Measurements from ENCODE around the gene MVB12A. TPM values are rescaled to one million over a fixed set of nuclear protein-coding genes. Genes with fewer than 3 reads are reported as not detected.

The MVB12A gene
- total RNA-seq, 1 donor from 2014 or later, result 41.0 TPM

DNA sequence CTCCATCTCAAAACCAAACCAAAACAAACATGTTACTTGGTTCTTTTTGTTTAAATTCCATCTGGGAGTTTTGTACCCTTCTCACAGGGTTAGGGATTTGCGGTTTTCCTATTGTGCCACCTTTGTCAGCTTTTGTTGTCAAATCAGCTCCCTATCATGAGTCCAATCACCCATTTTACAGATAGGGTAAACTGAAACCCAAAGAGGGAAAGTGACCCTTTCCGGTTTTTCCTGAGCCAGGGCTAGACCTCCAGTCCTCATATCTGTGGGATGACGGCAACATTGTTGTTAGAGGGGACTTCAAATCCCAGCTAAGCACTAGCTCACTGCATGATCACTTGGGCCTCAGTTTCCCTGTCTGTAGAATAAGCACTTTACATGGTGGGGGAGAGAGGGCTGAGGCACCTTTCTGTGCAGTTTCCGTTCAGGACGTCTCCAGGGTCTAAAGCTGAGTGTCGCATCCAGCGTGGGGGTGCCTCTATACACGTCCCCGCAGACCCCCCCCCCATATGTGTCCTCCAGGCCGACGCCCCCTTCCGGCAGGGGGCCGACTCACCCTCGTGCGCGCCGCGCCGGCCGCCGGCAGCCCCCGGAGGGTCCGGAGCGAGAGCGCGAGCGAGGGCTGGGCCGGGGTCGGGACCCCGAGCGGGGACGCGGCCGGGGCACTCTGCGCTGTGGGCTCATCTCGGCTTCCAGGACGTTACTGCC is 29.7 kb upstream of the MVB12A start:
- no peaks in the 10 kb centered on the region for H3K36me3 ChIP-seq (ENCODE audit: insufficient read depth, low read length)
- H3K9me3 ChIP-seq (ENCODE audit: insufficient read depth, low read depth, low read length), result peaks cover 3% of the 10 kb centered on the region
- no peak for TF ChIP-seq EZH2 (IDR thresholded peaks at IDR 0.05; ENCODE audit: insufficient read depth, low read length)
- TF ChIP-seq, protein P1, sequence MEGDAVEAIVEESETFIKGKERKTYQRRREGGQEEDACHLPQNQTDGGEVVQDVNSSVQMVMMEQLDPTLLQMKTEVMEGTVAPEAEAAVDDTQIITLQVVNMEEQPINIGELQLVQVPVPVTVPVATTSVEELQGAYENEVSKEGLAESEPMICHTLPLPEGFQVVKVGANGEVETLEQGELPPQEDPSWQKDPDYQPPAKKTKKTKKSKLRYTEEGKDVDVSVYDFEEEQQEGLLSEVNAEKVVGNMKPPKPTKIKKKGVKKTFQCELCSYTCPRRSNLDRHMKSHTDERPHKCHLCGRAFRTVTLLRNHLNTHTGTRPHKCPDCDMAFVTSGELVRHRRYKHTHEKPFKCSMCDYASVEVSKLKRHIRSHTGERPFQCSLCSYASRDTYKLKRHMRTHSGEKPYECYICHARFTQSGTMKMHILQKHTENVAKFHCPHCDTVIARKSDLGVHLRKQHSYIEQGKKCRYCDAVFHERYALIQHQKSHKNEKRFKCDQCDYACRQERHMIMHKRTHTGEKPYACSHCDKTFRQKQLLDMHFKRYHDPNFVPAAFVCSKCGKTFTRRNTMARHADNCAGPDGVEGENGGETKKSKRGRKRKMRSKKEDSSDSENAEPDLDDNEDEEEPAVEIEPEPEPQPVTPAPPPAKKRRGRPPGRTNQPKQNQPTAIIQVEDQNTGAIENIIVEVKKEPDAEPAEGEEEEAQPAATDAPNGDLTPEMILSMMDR (IDR thresholded peaks at IDR 0.05; ENCODE audit: insufficient read depth, low read depth, low read length), result peak; percentile 5
- H3K27me3 Mint-ChIP-seq (ENCODE audit: low read depth, unreplicated experiment), result no peaks in the 10 kb centered on the region
- H3K79me2 ChIP-seq (ENCODE audit: insufficient read depth, low read length), result no peaks in the 10 kb centered on the region
- H3K36me3 Mint-ChIP-seq (ENCODE audit: low read depth, unreplicated experiment), result peaks cover 2% of the 10 kb centered on the region
- FAIRE-seq (no peak), DNase-seq (ENCODE audit: low read depth) (no peak)
- H3K4me3 Mint-ChIP-seq (ENCODE audit: unreplicated experiment), result peak overlapping the region; percentile 83
- peaks cover 1% of the 10 kb centered on the region for H3K4me1 Mint-ChIP-seq (ENCODE audit: low read depth, unreplicated experiment)
- peak overlapping the region; percentile 91 for H3K4me2 ChIP-seq (ENCODE audit: low read length)
- peaks cover 5% of the 10 kb centered on the region for H3K27me3 ChIP-seq (ENCODE audit: insufficient read depth, low read length)
- peaks cover 2% of the 10 kb centered on the region for H3K9me3 Mint-ChIP-seq (ENCODE audit: unreplicated experiment)
- H3K27ac ChIP-seq (ENCODE audit: low read depth, low read length), result no peak overlapping the region
- peaks cover 4% of the 10 kb centered on the region for H3K4me1 ChIP-seq (ENCODE audit: insufficient read depth, low read length)
- H4K20me1 ChIP-seq (ENCODE audit: insufficient read depth, low read length), result no peaks in the 10 kb centered on the region
- H3K27ac Mint-ChIP-seq (ENCODE audit: unreplicated experiment), result no peak overlapping the region
- H3K4me3 ChIP-seq (ENCODE audit: insufficient read depth, low read depth, low read length), result peak overlapping the region; percentile 60
- peak overlapping the region; percentile 62 for H3K9ac ChIP-seq (ENCODE audit: low read length)
- peak overlapping the region; percentile 77 for H2AFZ ChIP-seq (ENCODE audit: low read depth, low read length)

DNA sequence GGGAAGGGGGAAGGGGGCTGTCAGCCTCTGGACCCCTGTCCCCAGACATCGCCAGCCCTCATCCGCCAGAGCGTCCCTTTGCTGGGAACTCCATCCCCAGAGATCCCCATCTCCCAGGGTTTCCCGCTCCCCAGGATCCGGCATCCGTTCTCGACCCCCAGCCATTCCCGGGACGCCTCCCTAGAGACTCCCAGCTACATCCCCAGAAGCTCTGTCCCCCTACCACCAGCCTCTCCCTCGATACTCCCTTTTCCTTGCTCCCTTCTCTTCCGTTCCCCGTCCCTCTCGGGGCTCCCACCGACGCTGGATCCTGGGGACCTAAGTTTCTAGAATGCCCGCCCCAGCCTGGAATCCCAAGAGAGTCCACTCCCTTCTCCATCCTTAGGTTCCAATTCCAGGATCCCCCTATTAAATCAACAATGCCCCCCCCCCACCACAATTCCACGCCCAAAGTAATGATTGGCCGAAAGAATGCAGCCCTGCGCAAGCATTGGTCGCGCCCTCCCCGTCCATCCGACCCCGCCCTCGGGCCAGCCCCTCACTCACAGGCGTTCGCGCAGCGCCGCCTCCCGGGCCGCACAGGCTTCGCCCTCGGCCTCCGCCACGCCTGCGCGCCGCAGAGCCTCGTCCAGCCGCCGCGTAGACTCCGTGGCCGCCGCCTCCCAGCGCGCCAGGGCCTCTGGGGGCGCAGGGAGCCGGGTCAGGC is 29.0 kb upstream of the MVB12A start:
- FAIRE-seq (no peak), DNase-seq (ENCODE audit: low read depth) (peak; percentile 80)
- peaks cover 2% of the 10 kb centered on the region for H3K9me3 Mint-ChIP-seq (ENCODE audit: unreplicated experiment)
- peaks cover 2% of the 10 kb centered on the region for H3K36me3 Mint-ChIP-seq (ENCODE audit: low read depth, unreplicated experiment)
- Histone ChIP-seq H4K20me1 (ENCODE audit: insufficient read depth, low read length) (no peaks in the 10 kb centered on the region), H2AFZ (ENCODE audit: low read depth, low read length) (peak overlapping the region; percentile 80), H3K4me3 (ENCODE audit: insufficient read depth, low read depth, low read length) (peak overlapping the region; percentile 60), H3K4me2 (ENCODE audit: low read length) (peak overlapping the region; percentile 91), H3K27me3 (ENCODE audit: insufficient read depth, low read length) (peaks cover 5% of the 10 kb centered on the region), H3K9me3 (ENCODE audit: insufficient read depth, low read depth, low read length) (peaks cover 3% of the 10 kb centered on the region), H3K36me3 (ENCODE audit: insufficient read depth, low read length) (no peaks in the 10 kb centered on the region), H3K27ac (ENCODE audit: low read depth, low read length) (no peak overlapping the region), H3K9ac (ENCODE audit: low read length) (peak overlapping the region; percentile 62), H3K4me1 (ENCODE audit: insufficient read depth, low read length) (peaks cover 4% of the 10 kb centered on the region), H3K79me2 (ENCODE audit: insufficient read depth, low read length) (no peaks in the 10 kb centered on the region)
- peak overlapping the region; percentile 55 for H3K27ac Mint-ChIP-seq (ENCODE audit: unreplicated experiment)
- H3K4me3 Mint-ChIP-seq (ENCODE audit: unreplicated experiment), result peak overlapping the region; percentile 83
- H3K27me3 Mint-ChIP-seq (ENCODE audit: low read depth, unreplicated experiment), result no peaks in the 10 kb centered on the region
- peaks cover 4% of the 10 kb centered on the region for H3K4me1 Mint-ChIP-seq (ENCODE audit: low read depth, unreplicated experiment)
- TF ChIP-seq EZH2 (IDR thresholded peaks at IDR 0.05; ENCODE audit: insufficient read depth, low read length), result peak; percentile 51
- TF ChIP-seq, protein P1 (IDR thresholded peaks at IDR 0.05; ENCODE audit: insufficient read depth, low read depth, low read length), result peak; percentile 22
